Stimulated activated CD8-positive, alpha-beta memory T cell treated with anti-CD3 and anti-CD28 coated beads, Interleukin-12 subunit alpha, Interleukin-12 subunit beta, amount 100 ng/mL, for 1 hour (primary cell): Measurements from ENCODE around the gene FXYD6.
"Not testable (repeated sequence)": the region's sequence is repeated elsewhere in the genome, so short reads cannot be mapped to it uniquely, and the experiment has no call there.

Experiments
- DNase-seq: peaks from one replicate; pipeline ENCODE4 v3.0.0-alpha.2; 2020; ENCODE audit warnings: low read depth

FXYD6 gene

DNA sequence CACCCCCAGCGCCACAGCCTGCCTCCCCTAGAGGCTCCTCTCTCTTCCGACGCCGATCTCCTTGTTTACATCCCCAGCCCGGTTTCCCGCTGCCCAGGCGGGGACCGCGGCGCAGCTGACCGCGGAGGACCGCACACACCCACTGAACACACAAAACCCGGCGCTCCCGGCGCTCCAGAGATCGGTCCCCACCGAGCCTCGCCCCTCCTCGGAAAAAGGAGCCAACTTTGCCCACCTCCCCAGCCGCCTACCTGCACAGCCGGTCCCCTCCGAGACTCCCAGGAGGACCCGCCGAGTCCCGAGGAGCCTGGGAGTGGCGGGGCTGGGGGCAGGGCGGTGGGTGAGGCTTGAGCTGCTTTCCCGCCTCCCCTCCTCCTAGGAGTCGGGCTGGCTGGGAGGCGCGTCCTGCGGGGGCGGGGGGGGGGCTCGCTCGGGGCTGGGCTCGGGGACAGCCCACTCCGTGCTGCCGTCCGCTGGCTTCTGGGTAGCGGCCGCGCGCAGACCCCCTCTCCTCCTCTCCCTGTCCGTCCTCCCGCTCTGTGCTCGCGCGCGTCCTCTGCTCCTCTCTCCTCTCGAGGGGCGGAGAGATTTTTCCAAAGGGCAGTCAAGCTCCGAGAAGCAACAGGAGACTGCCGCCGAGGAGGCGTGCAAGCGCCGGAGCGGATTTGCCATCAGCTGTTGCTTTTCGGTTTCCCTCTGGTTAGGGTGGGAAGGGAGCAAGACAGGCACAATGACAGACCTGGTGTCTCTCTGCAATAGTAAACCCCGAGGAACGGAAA lies at the start of gene FXYD6:
FXYD6 (minus strand) TSS at position 318 of the 779 bp plus-strand sequence. CDS start 33,882 bp downstream, outside the sequence.
- DNase-seq, result no peak

GRCh38 chr11:117926166-117926565 lies 49.7 kb upstream of the FXYD6 start:
- not testable (repeated sequence) for DNase-seq

GRCh38 chr11:117925198-117925925 lies 48.9 kb upstream of the FXYD6 start:
- no peak for DNase-seq

DNA sequence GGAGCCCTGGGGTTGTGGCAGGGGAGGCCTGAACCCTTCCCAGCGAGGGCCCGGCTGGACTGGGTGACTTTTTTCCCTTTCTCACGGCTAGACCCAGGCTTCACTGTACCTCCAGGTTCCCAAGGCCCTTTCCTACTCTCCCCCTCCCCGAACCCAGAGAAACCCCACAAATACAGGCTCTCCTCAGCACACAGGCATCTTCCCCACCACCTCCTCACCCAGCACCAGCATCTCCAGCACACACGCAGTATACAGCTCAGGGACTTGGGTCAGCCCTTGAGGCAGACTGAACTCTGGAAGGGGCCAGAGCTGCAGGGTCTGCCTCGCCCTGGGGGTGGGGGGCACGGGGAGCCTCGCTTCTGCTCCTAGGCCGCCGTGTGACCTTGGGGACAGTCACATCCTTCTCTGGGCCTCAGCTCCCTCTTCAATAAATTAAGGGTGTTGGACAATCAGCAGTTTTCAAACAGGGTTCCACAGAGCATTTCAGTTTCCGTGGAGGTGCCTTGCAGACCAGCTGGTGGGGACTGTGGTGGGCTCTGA lies 48.2 kb upstream of the FXYD6 start:
- DNase-seq, result no peak

GRCh38 chr11:117923773-117924172 lies 47.3 kb upstream of the FXYD6 start:
- no peak for DNase-seq

- DNase-seq, result no peak
These were observed 46.8 kb upstream of the FXYD6 start for GRCh38 chr11:117923275-117923674.

DNA sequence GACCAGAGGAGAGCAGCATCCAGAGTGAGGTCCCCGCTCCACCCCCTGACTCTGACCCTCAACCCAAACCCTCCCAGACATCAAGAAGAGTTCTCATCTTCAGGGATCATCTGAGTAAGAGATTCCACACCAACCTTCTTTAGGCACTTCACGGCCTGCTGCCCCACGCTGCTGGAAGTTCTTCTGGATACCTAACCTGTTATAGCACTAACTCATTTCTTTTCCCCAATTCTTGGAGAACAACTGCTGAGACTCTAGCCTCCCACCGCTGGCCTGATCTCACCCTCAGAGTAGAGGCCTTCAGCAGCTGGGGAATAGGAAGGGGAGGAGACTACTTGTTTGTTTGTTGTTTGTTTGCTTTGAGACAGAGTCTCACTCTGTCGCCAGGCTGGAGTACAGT lies 45.4 kb upstream of the FXYD6 start:
- DNase-seq, result no peak

- no peak for DNase-seq
These were observed 45.0 kb upstream of the FXYD6 start for GRCh38 chr11:117921456-117921855.

DNA sequence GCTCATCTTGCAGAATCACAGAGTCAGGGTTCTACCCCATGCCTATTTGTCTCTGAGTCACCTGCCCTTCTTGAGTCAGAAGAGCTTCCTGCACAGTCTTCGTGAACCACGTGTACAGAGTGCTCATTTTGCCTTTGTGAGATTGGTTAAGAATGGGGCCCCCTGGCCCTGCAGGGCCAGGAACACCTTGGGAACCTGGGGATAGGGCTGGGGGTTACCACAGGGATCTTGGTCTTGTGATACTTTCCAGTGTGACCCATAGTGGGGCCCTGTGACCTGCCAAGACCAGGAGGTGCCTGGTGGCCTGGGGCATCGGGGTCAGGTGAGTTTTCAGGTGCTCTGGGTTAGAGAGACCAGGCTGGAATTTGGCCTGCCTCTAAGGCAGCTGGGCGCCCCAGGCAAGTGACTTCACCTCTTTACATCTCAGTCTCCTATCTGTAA lies 43.3 kb upstream of the FXYD6 start:
- DNase-seq, result no peak

DNA sequence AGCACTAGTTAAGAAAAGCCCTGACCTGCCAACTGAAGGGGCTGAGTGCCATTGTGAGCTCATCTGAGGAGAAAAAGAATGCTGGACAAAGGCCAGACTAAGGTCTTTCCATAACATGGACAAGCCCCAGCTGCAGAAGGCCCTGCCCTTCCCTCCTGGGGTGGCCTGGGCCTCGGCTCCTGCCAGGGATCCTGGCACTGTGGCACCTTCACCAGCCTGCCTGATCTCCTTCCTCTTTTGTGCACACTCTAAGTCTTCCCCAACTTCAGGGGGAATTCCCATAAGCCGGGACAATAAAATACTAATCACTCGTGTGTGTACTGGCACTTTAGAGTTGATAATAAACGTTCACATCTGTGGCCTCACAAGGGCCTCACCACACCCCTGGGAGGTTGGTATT lies 42.9 kb upstream of the FXYD6 start:
- DNase-seq, result no peak

DNA sequence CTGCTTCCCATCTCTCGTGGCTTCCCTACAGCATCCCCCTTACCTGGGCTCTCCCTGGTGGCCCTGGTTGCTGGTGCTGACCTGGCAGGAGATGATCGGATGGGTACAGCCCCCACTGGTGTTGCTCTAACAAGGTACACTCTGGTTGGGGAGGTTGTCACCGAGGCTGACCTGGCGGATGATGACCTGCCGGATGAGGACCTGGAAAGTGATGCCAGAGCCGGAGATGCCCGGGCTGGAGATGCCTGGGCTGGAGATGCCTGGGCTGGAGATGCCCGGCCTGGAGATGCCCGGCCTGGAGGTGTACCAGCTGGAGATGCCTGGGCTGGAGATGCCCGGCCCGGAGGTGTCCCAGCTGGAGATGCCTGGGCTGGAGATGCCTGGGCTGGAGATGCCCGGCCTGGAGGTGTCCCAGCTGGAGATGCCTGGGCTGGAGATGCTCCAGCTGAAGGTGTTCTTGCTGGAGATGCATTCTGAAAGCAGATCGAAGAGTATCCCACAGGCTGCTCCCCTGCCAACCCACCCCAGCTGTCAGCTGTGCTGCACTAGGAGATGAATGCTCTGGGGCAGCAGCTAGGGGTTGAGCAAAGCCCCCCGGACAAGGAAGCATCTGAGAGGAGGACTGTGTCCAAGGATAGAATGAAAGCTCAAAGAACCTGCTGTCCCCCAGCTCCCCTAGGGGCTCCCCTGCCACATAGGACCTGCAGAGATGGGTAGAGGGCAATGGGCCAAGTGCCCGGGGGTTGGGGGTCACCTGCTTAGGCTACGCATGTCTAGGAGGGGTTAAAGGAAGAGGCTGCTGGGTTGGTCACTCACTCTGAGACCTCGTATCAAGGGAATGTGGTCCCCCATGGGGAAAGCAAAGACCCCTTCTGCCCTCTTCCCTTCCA lies 42.2 kb upstream of the FXYD6 start:
- DNase-seq, result no peak

DNA sequence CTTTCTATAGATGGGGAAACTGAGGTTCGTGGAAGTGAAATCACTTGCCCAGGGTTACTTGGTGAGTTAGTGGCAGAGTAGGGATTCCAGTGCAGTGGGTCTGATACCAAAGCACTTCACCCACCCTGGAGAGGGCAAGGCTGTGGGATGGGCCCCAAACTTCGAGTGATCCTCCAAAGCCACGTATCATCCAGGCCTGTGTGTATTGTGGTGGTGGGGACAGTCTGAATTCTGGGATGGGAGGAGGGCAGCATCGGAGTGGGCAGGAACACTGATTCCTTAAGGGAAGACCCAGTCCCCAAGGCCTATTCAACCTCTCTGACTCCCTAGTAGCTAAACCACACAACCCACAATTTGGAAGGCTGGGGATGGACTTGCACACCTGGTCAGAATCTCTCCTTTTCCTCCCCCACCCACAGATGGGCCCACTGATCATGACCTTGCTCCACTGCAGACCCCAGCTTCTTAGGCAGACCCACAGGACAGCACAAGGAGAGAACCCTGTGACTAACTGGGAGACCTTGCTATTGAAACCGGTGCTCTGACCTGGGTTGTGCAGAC lies 41.2 kb upstream of the FXYD6 start:
- no peak for DNase-seq

GRCh38 chr11:117916956-117917355 lies 40.5 kb upstream of the FXYD6 start:
- no peak for DNase-seq

- no peak for DNase-seq
These were observed 39.3 kb upstream of the FXYD6 start for GRCh38 chr11:117915672-117916235.

- DNase-seq, result no peak
These were observed 38.6 kb upstream of the FXYD6 start for GRCh38 chr11:117914991-117915618.

DNA sequence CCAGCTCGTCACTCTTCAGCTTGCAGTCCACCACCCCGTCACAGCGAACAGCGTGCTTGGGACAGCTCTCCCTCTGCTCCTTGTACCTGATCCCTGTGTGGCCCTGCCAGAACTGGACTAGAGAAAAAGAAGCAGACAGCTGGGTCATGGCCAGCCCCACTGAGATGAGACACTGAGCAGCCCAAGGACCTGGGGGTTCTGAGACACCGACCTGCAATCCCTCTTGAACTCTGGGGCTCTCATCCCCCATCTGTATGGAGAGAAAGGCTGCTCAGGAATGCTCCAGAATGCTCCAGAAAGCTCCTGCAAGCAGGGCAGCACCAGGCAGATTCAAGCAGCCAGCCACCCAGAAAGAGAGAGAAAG lies 37.9 kb upstream of the FXYD6 start:
- DNase-seq, result no peak

GRCh38 chr11:117913736-117914397 lies 37.4 kb upstream of the FXYD6 start:
- DNase-seq, result no peak

- no peak for DNase-seq
These were observed 36.0 kb upstream of the FXYD6 start for GRCh38 chr11:117912497-117912896.

DNA sequence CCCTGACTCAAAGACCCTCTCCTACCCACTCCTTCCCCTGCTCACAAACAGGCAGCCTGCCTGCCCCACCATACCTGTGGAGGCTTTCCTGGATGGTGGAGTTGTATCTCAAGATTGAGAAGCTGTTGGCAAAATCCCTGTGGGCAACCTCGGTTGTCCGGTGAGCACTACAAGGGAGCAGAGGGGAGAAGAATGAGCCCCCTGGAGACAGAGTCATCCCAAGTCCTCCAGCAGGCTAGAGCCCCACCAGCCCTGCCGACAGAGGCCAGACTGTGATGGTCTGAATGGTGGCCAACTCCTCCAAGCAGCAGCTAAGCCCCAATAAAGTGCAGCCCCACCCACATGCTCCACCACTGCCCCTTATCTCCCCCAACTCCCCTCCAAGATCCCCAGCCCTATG lies 35.2 kb upstream of the FXYD6 start:
- no peak for DNase-seq

DNA sequence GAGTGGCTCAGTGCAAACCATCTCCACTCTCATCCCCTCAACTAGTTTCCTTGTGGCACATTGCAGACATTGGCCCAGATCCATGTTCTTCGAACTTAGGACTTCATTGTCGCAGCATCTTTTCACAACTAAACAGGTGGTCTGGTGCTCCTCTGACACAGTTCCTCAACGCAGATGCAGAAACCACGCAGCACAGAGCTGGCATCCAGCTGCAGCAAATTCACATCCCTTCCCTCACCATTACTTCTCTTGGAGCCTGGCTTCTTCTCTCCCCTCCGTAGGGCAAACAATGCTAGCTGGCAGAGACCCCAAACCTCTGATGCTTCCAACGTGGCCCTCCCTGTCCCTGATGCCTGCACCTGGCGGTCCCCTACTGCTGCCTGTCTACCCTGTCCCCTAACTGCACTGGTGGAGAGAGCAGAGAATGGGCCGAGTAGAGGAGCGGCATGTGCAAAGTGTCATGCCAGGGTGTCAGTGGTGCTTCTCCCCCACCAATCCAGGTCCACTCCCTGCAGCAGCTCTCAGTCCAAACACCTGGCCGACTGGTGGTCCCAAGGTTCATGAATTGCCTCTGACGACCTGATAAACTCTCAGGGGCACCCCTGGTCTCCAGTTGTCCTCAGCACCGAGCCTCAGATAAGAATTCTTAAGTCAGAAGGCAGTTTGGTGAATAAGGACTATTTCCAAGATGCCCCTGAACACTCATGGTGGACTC lies 34.6 kb upstream of the FXYD6 start:
- DNase-seq, result no peak
